AG09309 (cell line): Measurements from ENCODE around the gene IKZF1.

Experiments
- DNase-seq: peaks from one replicate; pipeline ENCODE4 v3.0.0-alpha.2; 2010; ENCODE audit warnings: low read depth
- H3K4me3 ChIP-seq: 2 replicates; pipeline ENCODE4 v1.5.1; 2011; ENCODE audit warnings: mild to moderate bottlenecking, low read depth, low read length, moderate library complexity; ENCODE audit not compliant: control insufficient read depth
- TF ChIP-seq, protein P1 (sequence below): IDR thresholded peaks from 2 replicates; pipeline ENCODE4 v1.5.1; 2011; ENCODE audit warnings: mild to moderate bottlenecking, low read depth, low read length, inconsistent platforms; ENCODE audit not compliant: insufficient read depth, control insufficient read depth; ENCODE audit errors: missing control alignments

IKZF1 gene

DNA sequence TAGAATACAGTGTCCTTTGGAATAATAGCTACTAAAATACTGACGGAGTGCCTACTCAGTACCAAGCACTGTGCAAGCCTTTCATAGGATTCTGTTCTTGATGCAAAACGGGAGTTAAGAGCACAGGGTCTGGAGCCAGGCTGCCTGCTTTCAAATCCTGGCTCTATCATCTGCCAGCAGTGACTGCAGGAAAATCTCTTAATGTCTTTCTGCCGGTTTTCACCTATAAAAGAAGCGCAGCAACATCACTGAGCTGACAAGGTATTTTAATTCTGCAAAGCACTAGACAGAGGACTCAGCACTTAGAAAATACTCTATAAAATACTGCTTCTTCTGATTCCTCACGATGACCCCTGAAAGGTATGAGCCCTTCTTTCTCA, 145.0 kb downstream of the IKZF1 start:
- TF ChIP-seq, protein P1, sequence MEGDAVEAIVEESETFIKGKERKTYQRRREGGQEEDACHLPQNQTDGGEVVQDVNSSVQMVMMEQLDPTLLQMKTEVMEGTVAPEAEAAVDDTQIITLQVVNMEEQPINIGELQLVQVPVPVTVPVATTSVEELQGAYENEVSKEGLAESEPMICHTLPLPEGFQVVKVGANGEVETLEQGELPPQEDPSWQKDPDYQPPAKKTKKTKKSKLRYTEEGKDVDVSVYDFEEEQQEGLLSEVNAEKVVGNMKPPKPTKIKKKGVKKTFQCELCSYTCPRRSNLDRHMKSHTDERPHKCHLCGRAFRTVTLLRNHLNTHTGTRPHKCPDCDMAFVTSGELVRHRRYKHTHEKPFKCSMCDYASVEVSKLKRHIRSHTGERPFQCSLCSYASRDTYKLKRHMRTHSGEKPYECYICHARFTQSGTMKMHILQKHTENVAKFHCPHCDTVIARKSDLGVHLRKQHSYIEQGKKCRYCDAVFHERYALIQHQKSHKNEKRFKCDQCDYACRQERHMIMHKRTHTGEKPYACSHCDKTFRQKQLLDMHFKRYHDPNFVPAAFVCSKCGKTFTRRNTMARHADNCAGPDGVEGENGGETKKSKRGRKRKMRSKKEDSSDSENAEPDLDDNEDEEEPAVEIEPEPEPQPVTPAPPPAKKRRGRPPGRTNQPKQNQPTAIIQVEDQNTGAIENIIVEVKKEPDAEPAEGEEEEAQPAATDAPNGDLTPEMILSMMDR: no peak

DNA sequence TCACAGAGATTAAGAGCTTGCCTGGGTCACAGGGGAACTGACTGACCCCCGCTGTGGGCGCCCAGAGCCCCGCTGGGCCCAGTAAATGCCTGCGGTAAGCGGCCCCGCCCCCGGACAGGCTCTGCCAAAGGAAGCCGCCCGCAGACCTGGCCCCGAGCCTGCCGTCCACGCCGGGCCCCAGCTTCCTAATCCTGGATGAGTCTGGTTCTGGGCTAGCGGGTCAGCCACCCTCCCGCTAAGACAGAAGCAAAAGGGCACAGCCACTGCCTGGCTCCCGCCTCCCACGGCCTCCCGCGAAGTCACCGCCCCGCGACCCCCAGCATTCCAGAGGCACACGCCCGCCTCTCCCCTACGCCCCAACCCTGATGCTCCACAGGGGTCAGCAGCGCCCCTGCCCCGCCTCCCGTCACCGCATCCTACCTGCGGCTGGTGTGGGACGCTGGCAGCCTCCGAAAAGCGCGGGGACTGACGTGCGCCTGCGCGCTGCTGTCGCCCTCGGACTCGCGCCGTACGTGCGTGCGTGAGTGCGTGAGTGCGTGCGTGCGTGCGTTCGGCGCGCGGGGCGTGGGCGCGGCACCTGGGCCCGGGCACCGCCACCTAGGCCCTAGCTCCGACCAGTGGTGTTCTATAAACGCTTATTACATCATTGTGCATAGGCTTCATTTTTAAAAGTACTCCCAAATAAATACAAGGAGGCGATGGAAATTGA, 145.5 kb downstream of the IKZF1 start, which contains the start of gene FIGNL1:
TSS of gene FIGNL1 (minus strand) at position 470 of the 709 bp plus-strand sequence. CDS start 3,063 bp downstream, outside the sequence.
- no peak for DNase-seq
- peak within 1 kb of the TSS; percentile 83 for H3K4me3 ChIP-seq
- TF ChIP-seq, protein P1: no peak

More for the DNA sequence above, 145.0 kb downstream of the IKZF1 start:
- peak overlapping the region; percentile 83 for H3K4me3 ChIP-seq
- no peak for DNase-seq

DNA sequence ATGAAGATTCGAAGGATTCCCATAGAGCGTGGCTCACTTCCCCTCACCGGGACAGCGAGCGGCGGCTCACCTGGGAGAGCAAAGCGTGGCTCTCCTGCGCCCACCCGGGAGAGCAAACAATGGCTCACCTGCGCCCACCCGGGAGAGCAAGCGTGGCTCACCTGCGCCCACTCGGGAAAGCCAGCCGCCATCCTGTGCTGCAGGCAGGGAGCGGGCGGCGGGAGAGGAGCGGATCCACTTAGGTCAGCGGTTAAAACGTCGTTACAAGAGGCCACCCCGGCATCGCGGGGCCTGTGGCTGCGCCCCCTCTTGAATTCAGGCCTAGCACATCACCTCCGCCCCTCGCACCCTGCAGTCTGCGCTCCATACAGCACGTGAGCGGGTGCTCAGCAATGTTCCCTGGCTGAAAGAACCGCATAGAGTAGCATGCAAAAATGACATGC, 146.1 kb downstream of the IKZF1 start:
- TF ChIP-seq, protein P1: no peak
- peak overlapping the region; percentile 83 for H3K4me3 ChIP-seq
- no peak for DNase-seq
